ENCODE data around the gene TRABD2B.

GRCh38 chr1:47843781-47844557, 153.2 kb downstream of the TRABD2B start:
- no peak for TF ChIP-seq EZH2 (IDR thresholded peaks at IDR 0.05; ENCODE audit: insufficient read depth, poor library complexity, severe bottlenecking)
- no peak for TF ChIP-seq EZH2phosphoT487 (IDR thresholded peaks at IDR 0.05; ENCODE audit: insufficient read depth, low read depth)

Measured in GM23248 (cell line).